Measurements from ENCODE around the gene CAMSAP1.

CAMSAP1 gene

GRCh38 chr9:135811801-135812200, 95.5 kb downstream of the CAMSAP1 start:
- peaks cover 11% of the 10 kb centered on the region for H3K36me3 ChIP-seq (ENCODE audit: control insufficient read depth, insufficient read depth, low read length)
- DNase-seq, result no peak

GRCh38 chr9:135810806-135811575, 96.4 kb downstream of the CAMSAP1 start:
- Histone ChIP-seq H3K4me3 (ENCODE audit: low read length) (no peak overlapping the region), H2AK5ac (ENCODE audit: low read length) (no peak overlapping the region), H2BK5ac (ENCODE audit: low read length) (no peak overlapping the region), H4K8ac (ENCODE audit: low read depth, low read length) (no peak overlapping the region), H3K56ac (ENCODE audit: low read length) (no peak overlapping the region), H3K9ac (ENCODE audit: low read length) (no peak overlapping the region), H3K36me3 (ENCODE audit: control insufficient read depth, insufficient read depth, low read length) (peaks cover 9% of the 10 kb centered on the region), H3K23ac (ENCODE audit: low read length) (no peak overlapping the region), H3K4me2 (ENCODE audit: low read length) (no peak overlapping the region), H2BK120ac (ENCODE audit: low read depth, low read length) (no peak overlapping the region), H3K79me2 (ENCODE audit: control insufficient read depth, insufficient read depth, low read length) (no peaks in the 10 kb centered on the region), H3K4ac (ENCODE audit: low read depth, low read length) (no peak overlapping the region), H2BK15ac (replicated peaks; ENCODE audit: low read depth) (no peak overlapping the region), H3K18ac (ENCODE audit: low read length) (no peak overlapping the region), H3K79me1 (ENCODE audit: low read length) (no peaks in the 10 kb centered on the region), H3K27ac (ENCODE audit: low read depth, low read length) (no peak overlapping the region), H4K5ac (ENCODE audit: low read length) (no peak overlapping the region), H3K27me3 (ENCODE audit: insufficient read depth, low read length, poor library complexity) (no peaks in the 10 kb centered on the region), H3K4me1 (ENCODE audit: control insufficient read depth, low read depth, low read length) (no peaks in the 10 kb centered on the region)
- no peak for DNase-seq
- no CpG with 5 or more reads among the region's 23 CpGs for WGBS (ENCODE audit: extremely low coverage, insufficient coverage, low lambda C conversion rate)

More at GRCh38 chr9:135811801-135812200, 95.5 kb downstream of the CAMSAP1 start:
- no peak overlapping the region for H3K56ac ChIP-seq (ENCODE audit: low read length)
- H4K5ac ChIP-seq (ENCODE audit: low read length), result no peak overlapping the region
- no peaks in the 10 kb centered on the region for H3K27me3 ChIP-seq (ENCODE audit: insufficient read depth, low read length, poor library complexity)
- no peak overlapping the region for H3K27ac ChIP-seq (ENCODE audit: low read depth, low read length)
- no peak overlapping the region for H3K4ac ChIP-seq (ENCODE audit: low read depth, low read length)
- H2BK5ac ChIP-seq (ENCODE audit: low read length), result no peak overlapping the region
- no peak overlapping the region for H2BK120ac ChIP-seq (ENCODE audit: low read depth, low read length)
- no peaks in the 10 kb centered on the region for H3K79me2 ChIP-seq (ENCODE audit: control insufficient read depth, insufficient read depth, low read length)
- no peak overlapping the region for H2AK5ac ChIP-seq (ENCODE audit: low read length)
- H3K23ac ChIP-seq (ENCODE audit: low read length), result no peak overlapping the region
- no peak overlapping the region for H3K9ac ChIP-seq (ENCODE audit: low read length)
- no peak overlapping the region for H2BK15ac ChIP-seq (replicated peaks; ENCODE audit: low read depth)
- no CpG with 5 or more reads among the region's 11 CpGs for WGBS (ENCODE audit: extremely low coverage, insufficient coverage, low lambda C conversion rate)
- no peak overlapping the region for H4K8ac ChIP-seq (ENCODE audit: low read depth, low read length)
- H3K18ac ChIP-seq (ENCODE audit: low read length), result no peak overlapping the region
- no peak overlapping the region for H3K4me2 ChIP-seq (ENCODE audit: low read length)
- H3K79me1 ChIP-seq (ENCODE audit: low read length), result no peaks in the 10 kb centered on the region
- H3K4me1 ChIP-seq (ENCODE audit: control insufficient read depth, low read depth, low read length), result no peaks in the 10 kb centered on the region
- H3K4me3 ChIP-seq (ENCODE audit: low read length), result no peak overlapping the region

- no peak overlapping the region for H4K8ac ChIP-seq (ENCODE audit: low read depth, low read length)
- H3K36me3 ChIP-seq (ENCODE audit: control insufficient read depth, insufficient read depth, low read length), result peaks cover 5% of the 10 kb centered on the region
- no peak overlapping the region for H3K4ac ChIP-seq (ENCODE audit: low read depth, low read length)
- no peak for DNase-seq
- no peak overlapping the region for H3K56ac ChIP-seq (ENCODE audit: low read length)
- no peak overlapping the region for H3K23ac ChIP-seq (ENCODE audit: low read length)
- H2BK5ac ChIP-seq (ENCODE audit: low read length), result no peak overlapping the region
- H3K9ac ChIP-seq (ENCODE audit: low read length), result no peak overlapping the region
- no peaks in the 10 kb centered on the region for H3K79me1 ChIP-seq (ENCODE audit: low read length)
- H2BK120ac ChIP-seq (ENCODE audit: low read depth, low read length), result no peak overlapping the region
- H3K4me1 ChIP-seq (ENCODE audit: control insufficient read depth, low read depth, low read length), result no peaks in the 10 kb centered on the region
- no peak overlapping the region for H3K4me2 ChIP-seq (ENCODE audit: low read length)
- H3K79me2 ChIP-seq (ENCODE audit: control insufficient read depth, insufficient read depth, low read length), result no peaks in the 10 kb centered on the region
- H4K5ac ChIP-seq (ENCODE audit: low read length), result no peak overlapping the region
- H3K18ac ChIP-seq (ENCODE audit: low read length), result no peak overlapping the region
- no peak overlapping the region for H2AK5ac ChIP-seq (ENCODE audit: low read length)
- no peak overlapping the region for H3K4me3 ChIP-seq (ENCODE audit: low read length)
- no CpG with 5 or more reads among the region's 10 CpGs for WGBS (ENCODE audit: extremely low coverage, insufficient coverage, low lambda C conversion rate)
- H3K27me3 ChIP-seq (ENCODE audit: insufficient read depth, low read length, poor library complexity), result no peaks in the 10 kb centered on the region
- no peak overlapping the region for H2BK15ac ChIP-seq (replicated peaks; ENCODE audit: low read depth)
- no peak overlapping the region for H3K27ac ChIP-seq (ENCODE audit: low read depth, low read length)
Measured at GRCh38 chr9:135809166-135809565, 98.2 kb downstream of the CAMSAP1 start.

GRCh38 chr9:135805422-135806022, 101.8 kb downstream of the CAMSAP1 start:
- H3K79me2 ChIP-seq (ENCODE audit: control insufficient read depth, insufficient read depth, low read length), result no peaks in the 10 kb centered on the region
- no peaks in the 10 kb centered on the region for H3K27me3 ChIP-seq (ENCODE audit: insufficient read depth, low read length, poor library complexity)
- no peak overlapping the region for H3K9ac ChIP-seq (ENCODE audit: low read length)
- H2AK5ac ChIP-seq (ENCODE audit: low read length), result no peak overlapping the region
- no peaks in the 10 kb centered on the region for H3K36me3 ChIP-seq (ENCODE audit: control insufficient read depth, insufficient read depth, low read length)
- DNase-seq, result no peak
- no peak overlapping the region for H3K18ac ChIP-seq (ENCODE audit: low read length)
- H3K56ac ChIP-seq (ENCODE audit: low read length), result no peak overlapping the region
- no peak overlapping the region for H2BK120ac ChIP-seq (ENCODE audit: low read depth, low read length)
- H4K5ac ChIP-seq (ENCODE audit: low read length), result no peak overlapping the region
- no peak overlapping the region for H2BK5ac ChIP-seq (ENCODE audit: low read length)
- H3K27ac ChIP-seq (ENCODE audit: low read depth, low read length), result no peak overlapping the region
- H3K79me1 ChIP-seq (ENCODE audit: low read length), result no peaks in the 10 kb centered on the region
- no peaks in the 10 kb centered on the region for H3K4me1 ChIP-seq (ENCODE audit: control insufficient read depth, low read depth, low read length)
- WGBS (ENCODE audit: extremely low coverage, insufficient coverage, low lambda C conversion rate), result no CpG with 5 or more reads among the region's 22 CpGs
- no peak overlapping the region for H3K4ac ChIP-seq (ENCODE audit: low read depth, low read length)
- H3K4me2 ChIP-seq (ENCODE audit: low read length), result no peak overlapping the region
- no peak overlapping the region for H2BK15ac ChIP-seq (replicated peaks; ENCODE audit: low read depth)
- H3K23ac ChIP-seq (ENCODE audit: low read length), result no peak overlapping the region
- no peak overlapping the region for H4K8ac ChIP-seq (ENCODE audit: low read depth, low read length)
- no peak overlapping the region for H3K4me3 ChIP-seq (ENCODE audit: low read length)

- H2BK5ac ChIP-seq (ENCODE audit: low read length), result no peak overlapping the region
- H3K4ac ChIP-seq (ENCODE audit: low read depth, low read length), result no peak overlapping the region
- no peaks in the 10 kb centered on the region for H3K4me1 ChIP-seq (ENCODE audit: control insufficient read depth, low read depth, low read length)
- no peak overlapping the region for H3K4me3 ChIP-seq (ENCODE audit: low read length)
- H3K18ac ChIP-seq (ENCODE audit: low read length), result no peak overlapping the region
- H2BK120ac ChIP-seq (ENCODE audit: low read depth, low read length), result no peak overlapping the region
- no peak overlapping the region for H3K56ac ChIP-seq (ENCODE audit: low read length)
- no peak overlapping the region for H4K8ac ChIP-seq (ENCODE audit: low read depth, low read length)
- H3K36me3 ChIP-seq (ENCODE audit: control insufficient read depth, insufficient read depth, low read length), result no peaks in the 10 kb centered on the region
- H3K9ac ChIP-seq (ENCODE audit: low read length), result no peak overlapping the region
- H3K79me1 ChIP-seq (ENCODE audit: low read length), result no peaks in the 10 kb centered on the region
- no peaks in the 10 kb centered on the region for H3K79me2 ChIP-seq (ENCODE audit: control insufficient read depth, insufficient read depth, low read length)
- no peak overlapping the region for H3K27ac ChIP-seq (ENCODE audit: low read depth, low read length)
- no peak overlapping the region for H2AK5ac ChIP-seq (ENCODE audit: low read length)
- WGBS (ENCODE audit: extremely low coverage, insufficient coverage, low lambda C conversion rate), result no CpG with 5 or more reads among the region's 24 CpGs
- peak; percentile 30 for DNase-seq
- no peak overlapping the region for H2BK15ac ChIP-seq (replicated peaks; ENCODE audit: low read depth)
- no peak overlapping the region for H3K4me2 ChIP-seq (ENCODE audit: low read length)
- H4K5ac ChIP-seq (ENCODE audit: low read length), result no peak overlapping the region
- H3K23ac ChIP-seq (ENCODE audit: low read length), result no peak overlapping the region
- H3K27me3 ChIP-seq (ENCODE audit: insufficient read depth, low read length, poor library complexity), result no peaks in the 10 kb centered on the region
Measured at GRCh38 chr9:135804581-135805421, 102.5 kb downstream of the CAMSAP1 start.
